Mammary epithelial cell (primary cell): ENCODE results near the gene NRROS.
"Not testable (repeated sequence)": the region's sequence is repeated elsewhere in the genome, so short reads cannot be mapped to it uniquely, and the experiment has no call there.

ENCODE experiments used
- CTCF ChIP-seq, 2 donors: IDR thresholded peaks in 1 of 2; conservative IDR thresholded peaks in 1 of 2; 2 replicates each; pipeline ENCODE4 v1.5.1; 2011 to 2012; ENCODE audit warnings: inconsistent platforms in 2 of 2, low read length in 2 of 2, mild to moderate bottlenecking in 2 of 2, control low read depth in 1 of 2, low read depth in 1 of 2; ENCODE audit not compliant: insufficient read depth in 1 of 2; ENCODE audit errors: extremely low read depth in 1 of 2
- EZH2 ChIP-seq: IDR thresholded peaks from 2 replicates; pipeline ENCODE4 v1.6.1; 2012; ENCODE audit warnings: low read length, inconsistent platforms, borderline replicate concordance

- TF ChIP-seq CTCF (conservative IDR thresholded peaks at IDR 0.05 in 1 of 2, IDR thresholded peaks at IDR 0.05 in 1 of 2; ENCODE audit: extremely low read depth in 1 of 2, insufficient read depth in 1 of 2, low read depth in 1 of 2, low read length in 2 of 2); EZH2: not testable (repeated sequence)
Observed at GRCh38 chr3:196615234-196615633, 24.3 kb upstream of the NRROS start.
